CD4-positive, alpha-beta T cell treated with Interferon gamma for 1 hour (primary cell): ENCODE data around the gene HPCAL1.

Experiments used
- DNase-seq: peaks from one replicate; pipeline ENCODE4 v3.0.0-alpha.2; 2020

The HPCAL1 gene

DNA sequence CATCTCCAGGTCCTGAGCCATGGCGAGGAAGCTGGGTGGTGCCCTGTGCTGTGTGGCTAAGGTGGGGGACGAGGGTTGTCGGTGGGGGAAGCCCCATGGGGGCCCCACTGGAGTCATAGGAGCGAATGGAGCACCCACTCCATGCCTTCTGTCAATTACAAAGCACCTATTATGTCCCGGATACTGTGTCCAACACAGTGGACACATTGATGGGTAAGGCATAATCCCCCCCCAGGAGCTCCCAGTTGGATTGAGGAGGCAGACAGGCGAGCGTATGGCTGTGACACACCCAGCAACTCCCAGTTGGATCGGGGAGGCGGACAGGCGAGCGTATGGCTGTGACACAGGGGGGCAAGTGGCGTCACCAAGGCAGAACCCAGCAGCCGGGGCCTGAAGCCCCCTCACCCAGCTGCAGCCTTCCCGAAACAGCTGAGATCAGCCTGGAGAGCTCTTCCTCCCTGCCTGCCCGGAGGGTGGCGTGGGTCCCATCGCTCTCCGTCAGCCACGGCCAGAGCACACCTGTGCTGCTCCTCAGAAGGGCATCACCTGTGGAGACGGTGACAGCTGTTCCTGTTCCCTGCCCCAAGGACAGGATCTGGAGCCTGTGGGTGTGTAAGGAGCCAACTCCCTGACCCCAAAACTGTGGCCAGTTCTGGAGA is 69.6 kb downstream of the HPCAL1 start:
- DNase-seq, result no peak

DNA sequence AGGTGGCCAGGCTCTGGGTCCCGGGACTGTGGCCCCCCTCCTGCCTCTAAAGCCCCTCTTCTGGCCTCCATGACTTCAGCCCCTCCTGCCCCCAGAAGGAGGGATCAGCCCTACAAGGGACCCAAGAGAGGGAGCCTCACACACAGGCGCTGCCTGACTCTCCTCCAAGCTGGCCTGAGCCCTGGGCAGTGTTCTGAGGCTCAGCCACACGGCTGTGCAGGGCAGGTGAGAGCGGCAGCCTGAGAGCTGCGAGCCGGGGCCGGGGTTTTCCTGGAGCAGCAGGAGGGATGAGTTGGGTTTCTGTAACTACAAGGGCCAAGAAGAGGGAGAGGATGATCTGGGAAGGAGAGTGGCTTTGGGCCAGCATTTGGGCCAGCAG is 70.1 kb downstream of the HPCAL1 start:
- DNase-seq, result no peak

DNA sequence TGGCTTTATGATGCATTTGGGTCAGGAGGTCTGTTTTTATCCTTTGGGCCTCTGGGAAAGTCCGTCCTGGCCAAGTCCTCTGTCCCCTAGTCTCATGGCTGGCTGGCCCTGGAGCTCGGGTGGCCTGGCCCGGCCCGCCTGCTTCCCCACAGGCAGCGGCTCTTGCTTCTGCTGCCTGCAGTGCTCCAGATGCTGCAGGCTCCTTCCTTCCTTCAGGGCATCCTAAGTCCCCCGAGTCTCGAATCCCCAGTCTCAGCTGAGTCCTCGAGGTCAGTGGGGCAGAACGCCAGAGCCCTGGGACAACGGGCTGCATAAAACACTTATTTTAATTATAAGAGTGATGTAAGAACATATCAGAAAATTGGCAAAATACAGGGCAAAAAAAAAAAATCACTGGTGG is 71.2 kb downstream of the HPCAL1 start:
- no peak for DNase-seq

DNA sequence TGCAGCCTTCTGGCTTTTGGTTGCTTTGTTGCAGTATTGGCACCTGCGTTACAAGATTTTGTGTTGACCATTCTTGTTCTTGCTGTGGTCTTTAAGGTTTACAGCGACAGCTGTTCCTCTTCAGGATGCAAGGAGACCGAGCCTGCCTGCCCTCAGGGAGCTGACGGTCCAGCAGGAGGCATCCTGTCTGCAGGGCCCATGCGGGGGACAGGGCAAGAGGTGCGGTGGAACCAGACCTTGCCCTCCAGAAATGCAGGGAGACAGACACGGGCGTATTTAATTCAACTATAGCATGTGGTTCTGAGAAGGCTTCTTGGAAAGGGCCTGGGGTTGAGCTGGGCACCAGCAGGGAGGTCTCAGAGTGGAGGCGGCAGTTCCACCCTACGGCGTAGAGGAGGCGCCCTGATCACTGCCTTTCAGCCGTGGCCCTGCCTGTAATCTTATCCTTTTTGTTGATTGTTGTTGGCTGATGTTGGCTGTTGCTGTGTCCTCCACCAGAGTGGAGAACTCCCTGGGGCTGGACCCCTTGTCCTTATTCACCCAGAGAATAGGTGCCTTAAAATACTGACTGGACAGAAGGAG is 71.7 kb downstream of the HPCAL1 start:
- no peak for DNase-seq

DNA sequence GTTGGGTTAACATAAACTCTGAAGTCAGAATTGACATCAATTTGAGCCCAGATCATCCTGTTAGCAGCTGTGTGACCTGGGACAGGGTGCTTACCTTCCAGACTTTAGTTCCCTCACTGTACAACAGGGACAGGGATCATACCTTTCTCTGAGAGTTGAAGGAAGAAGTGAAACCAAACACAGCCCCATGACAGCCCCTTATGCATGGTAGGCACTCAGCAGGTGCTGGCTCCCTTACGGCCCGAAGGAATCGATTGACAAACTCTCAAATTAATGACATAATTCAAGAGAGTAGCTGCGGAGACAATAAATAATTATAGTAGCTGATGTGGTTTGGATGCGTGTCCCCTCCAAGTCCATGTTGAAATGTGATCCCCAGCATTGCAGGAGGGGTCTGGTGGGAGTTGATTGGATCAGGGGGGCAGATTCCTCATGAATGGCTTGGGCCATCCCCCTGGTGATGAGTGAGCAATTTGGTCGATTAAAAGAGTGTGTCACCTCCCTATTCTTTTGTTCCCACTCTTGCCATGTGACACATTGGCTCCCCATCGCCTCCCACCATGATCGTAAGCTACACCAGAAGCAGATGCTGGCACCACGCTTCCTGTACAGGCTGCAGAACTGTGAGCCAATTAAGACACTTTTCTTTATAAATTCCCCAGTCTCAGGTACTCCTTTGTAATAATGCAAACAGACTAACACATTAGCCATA is 73.0 kb downstream of the HPCAL1 start:
- DNase-seq, result no peak

DNA sequence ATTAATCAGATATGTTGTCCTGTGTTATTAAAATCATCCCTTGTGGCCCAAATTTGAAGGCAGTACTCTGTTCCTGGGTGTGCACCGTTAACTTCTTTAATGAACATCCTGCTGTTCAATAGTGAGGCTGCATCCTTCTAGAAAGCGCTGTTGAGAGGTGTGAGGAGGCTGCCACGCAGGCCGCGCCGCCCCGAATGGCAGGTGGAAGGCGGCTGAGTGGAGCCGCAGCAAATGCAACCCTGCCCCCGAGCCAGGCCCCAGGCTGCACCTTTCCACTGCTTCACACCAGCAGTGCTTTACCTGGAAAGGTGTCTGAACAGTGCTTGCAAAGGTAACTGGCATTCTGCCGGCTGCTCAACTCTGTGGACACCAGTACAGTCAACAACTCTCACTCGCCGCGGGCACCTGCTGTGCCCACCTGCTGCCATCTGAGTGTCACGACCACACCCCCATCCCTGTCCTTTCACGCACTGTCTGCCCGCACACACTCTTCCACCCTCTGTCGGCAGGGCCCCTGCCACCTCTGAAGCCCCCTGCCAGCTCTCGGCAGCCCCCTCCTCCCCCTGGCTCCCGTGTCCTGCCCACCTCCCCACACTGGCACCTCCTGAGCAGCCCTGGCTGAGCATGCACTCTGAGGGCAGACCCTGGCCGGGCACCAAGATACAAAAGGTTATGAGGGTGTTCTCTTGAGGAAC is 74.5 kb downstream of the HPCAL1 start:
- DNase-seq, result no peak

DNA sequence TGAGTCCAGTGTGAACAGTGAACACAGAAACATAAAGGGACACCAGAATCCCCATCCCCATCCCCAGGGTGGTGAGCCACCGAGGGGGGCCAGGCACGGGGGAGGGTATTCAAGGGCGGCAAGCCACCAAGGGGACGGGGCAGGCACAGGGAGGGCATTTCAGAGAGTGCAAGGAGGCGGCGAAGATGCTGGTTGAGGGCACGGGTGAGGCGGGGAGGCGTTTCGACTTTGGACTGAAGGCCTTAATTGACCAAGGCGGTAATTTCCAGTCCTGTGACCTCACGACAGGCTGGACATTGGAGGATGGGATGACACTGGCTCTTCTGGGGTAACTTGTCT is 75.0 kb downstream of the HPCAL1 start:
- no peak for DNase-seq

DNA sequence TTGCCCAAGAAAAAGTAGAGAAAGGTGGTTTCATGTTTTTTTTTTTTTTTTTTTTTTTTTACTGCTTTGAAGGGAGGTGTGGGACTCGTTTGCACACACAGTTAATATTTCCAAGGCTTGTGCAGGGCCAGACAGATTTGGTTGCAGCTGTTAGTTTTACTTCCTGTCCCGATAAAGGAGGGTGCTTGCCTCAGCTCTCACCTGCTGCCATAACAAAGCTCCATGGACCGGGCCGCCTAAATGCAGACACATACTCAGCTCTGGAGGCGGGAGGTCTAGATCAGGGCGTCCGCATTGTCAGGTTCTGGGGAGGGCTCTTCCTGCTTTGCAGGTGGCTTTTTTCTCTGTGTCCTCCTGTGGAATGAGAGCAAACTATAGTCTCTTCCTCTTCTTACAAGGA is 75.5 kb downstream of the HPCAL1 start:
- peak; percentile 58 for DNase-seq

DNA sequence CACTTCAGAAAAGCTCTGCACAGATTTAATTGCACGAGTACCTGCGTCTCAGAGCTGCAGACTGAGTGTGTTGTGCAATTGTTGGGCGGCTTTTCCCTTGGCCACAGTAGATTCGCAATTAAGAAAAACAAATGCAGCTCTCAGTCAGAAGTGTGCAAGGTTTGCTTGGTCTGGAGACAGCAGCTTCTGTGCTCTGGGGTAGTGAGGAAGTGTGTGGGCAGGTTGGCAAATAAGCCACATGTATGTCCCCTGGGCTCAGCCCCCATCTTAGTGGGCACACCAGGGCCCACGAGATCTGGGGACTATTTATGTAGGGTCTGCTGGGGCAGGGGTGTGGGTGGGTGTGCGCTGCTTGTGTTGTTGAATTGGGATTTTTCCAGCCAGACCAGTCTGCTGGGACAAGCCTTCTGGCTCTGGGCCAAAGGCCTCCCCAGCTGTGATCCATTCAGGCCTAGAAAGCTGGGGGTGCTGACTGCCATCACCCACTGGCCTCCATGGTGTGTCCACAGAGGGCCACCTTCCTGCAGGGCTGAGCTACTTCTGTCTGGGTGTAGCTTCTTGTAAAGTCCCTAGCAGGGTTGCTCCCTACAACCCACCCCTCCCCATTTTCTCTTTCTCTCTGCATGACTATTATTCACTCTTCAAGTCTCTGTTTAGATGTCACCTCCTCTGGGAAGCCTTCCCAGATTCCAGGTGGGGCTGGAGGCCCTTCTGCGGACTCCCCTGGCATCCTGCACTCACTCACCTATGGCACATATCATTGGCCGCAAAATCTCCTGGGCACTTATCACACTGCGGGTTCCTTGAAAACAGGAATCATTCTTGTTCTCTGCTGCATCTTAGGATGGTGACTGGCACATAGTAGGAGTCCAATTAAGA is 77.6 kb downstream of the HPCAL1 start:
- DNase-seq, result no peak

DNA sequence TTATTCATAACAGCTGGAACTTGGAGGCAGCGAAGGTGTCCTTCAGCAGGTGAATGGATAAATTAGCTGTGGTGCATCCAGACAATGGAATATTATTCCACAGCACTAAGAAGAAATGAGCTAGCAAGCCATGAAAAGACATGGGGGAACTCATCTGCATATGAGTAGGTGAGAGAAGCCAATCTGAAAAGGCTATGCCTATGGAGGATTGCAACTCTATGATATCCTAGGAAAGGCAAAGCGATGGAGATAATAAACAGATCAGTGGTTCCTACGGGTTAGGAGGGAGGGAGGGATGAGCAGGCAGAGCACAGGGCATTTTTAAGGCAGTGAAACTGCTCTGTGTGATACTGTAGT is 79.3 kb downstream of the HPCAL1 start:
- DNase-seq, result no peak

DNA sequence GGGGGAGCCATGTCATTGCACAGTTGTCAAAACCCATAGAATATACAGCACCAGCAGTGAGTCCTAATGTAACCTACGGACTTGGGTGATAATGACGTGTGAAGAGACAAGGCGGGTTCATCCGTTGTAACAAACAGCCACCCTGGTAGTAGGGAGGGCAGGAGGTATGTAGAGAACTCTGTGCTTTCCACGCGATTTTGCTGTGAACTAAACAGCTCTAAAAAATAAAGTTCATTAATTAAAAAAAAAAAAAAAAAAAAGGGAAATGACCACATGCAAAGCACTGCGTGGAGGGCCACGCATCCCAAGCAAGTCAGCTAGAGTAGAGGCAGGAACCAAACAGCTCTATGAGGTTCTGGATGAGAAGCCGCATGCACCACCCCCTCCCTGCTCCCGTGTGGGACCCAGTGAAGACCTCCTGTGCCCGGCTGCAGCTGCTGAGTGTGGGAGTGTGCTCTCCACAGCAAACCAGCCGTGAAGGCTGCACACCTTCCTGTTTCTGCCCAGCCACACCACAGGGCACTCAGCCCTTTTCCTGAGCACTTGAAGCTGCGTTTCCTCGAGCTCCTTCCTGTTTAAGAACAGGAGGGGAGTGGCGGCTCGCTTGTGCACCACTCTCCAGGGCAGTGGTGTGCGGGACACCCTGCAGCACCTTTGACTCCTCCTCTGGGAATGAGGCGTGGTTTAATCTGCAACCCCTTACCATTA is 79.8 kb downstream of the HPCAL1 start:
- DNase-seq, result peak; percentile 51

DNA sequence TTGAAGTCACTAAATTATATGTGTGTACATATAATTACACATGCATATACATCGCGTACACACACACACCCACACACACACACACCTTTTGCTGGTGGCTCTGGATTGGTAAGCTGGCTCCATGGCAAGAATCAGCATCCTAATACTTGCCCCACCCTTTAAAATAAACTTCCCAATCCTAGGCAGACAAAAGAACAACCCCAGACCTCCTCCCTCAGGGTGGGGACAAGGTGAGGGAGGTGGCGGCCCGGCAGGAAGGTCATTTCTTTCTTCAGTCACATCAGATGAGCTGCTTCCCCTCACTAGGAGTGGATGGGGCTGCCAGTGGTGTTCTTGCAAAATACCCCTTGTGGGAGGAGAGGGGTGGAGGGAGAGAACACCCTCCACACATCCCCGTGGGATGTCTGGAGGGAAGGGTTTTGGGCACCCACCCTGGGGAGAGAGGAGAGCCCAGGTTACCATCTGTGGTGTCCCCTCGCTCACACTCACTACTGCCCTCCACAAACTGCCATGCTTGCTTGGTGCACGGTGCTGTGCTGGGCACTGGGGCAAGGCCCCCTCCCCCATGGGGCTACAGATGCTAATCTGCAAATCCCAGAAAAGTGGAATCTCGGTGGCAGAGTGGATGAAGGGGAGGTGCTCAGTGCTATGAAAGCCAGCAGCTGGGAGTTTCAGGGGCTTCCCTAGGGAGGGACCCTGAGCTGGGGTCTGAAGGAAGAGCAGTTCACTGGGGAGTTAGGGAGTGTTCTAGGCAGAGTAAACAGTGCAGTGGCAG is 81.4 kb downstream of the HPCAL1 start:
- no peak for DNase-seq

DNA sequence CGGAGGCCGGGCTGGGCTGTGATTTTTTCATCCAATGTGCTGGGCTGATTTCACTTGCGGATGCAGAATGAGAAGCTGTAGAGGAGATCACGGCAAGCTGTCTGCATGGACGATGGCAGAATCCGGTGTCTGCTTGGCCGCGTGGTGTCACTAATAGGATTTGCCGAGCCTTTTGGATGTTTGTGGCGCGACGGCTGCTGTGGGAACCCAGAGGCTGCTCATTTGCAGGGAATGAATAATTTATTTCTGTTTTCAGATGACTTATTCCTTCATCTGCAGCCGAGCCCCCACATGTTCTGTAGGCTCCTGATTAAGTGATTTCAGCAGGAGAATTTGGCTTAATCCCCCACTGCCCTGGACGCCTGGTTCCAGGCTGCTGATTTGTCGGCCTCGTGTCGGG is 82.8 kb downstream of the HPCAL1 start:
- DNase-seq, result no peak

DNA sequence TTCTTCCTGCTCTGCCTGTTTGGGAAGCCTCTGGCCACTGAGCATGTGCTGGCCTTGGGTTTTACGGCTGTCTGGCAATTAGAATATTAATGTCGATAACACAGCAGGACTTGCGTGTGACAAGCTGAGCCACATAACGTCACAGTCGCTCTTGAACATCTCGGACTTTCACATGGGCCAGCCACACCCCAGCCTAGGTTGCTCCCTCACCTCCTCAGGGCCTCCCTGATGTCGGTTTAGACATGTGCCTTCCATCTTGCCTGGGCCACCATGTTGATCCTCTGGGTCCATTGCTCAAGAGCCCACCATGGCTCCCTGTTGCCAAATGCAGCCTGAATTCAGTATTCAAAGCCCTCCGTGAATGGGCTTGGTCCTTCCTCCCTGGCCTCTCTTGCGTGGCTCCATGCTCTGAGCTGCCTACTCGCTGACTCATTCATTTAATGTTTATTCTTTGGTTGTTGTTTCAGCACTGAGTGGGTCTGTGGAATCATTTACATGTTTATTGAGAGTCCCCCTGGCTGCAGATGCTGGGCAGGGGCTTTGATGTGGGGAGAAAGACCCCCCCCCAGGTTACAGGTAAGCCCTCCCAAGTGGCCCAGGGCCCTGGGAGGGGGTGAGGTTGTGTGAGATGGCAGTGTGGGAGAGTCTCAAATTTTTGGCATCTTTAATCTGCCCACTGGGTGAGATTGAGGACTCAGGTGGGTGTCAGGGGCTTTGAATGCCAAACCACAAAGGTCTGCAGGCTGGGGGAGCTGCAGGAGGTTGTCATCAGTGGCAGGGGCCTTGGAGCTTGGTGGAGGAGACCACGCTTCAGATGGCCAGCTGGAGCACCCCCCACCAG is 83.4 kb downstream of the HPCAL1 start:
- no peak for DNase-seq

DNA sequence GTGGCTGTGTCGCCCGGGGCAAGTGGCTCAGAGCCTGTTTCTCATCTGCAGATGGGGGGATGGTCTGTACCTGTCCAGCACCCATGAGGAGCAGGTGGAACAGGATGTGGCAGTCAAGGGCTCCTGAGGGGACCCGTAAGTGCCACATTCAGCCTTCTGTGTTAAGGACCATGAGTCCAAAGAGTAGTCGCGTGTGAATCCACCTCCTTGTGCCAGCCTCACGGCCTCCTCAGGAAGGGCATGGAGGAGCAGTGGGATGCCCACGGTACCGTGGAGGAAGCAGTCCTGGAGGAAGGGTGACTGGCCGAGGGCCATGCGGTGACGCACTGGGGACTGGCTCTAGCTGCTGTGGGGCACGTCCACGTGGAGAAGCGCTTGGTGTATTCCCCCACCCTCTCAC is 84.3 kb downstream of the HPCAL1 start:
- no peak for DNase-seq

DNA sequence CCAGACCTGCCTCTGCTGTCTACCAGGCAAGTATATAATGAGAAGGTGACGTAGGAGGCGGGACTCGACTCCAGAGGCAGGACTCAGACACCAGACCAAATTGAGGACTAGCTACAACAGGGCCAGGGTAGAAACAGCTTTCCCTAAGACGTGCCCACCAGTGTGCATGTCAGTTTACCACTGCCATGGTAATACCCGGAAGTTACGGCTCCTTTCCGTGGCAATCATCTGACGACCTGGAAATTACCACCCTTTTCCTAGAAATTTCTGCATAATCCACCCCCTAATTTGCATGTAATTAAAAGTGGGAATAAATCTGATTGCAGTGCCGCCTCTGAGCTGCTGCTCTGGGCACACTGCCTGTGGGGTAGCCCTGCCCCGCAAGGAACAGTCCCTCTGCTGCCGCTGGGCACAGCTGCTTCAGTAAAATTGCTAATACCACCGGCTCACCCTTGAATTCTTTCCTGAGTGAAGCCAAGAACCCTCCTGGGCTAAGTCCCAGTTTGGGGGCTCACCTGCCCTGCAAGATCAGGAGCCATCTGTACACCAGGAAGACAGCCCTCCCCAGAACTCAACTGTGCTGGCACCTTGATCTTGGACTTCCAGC is 86.4 kb downstream of the HPCAL1 start:
- DNase-seq, result no peak

DNA sequence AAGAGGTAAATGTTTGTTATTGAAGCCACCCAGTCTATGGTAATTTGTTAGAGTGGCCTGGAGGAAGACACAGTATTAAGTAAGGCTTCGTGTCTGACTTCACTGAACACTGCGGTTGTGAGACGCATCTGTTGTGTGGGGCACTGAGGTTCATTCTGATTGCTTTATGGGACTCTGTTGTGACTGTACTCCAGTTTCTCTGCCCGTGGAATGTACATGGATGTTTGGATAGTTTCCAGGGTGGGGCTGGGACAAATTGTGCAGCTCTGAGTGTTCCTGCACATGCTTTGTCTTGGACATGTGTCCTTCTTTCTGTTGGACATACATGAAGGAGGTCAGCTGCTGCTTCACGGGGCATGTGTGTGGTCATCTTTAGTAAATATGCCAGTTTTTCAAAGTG is 86.9 kb downstream of the HPCAL1 start:
- no peak for DNase-seq

DNA sequence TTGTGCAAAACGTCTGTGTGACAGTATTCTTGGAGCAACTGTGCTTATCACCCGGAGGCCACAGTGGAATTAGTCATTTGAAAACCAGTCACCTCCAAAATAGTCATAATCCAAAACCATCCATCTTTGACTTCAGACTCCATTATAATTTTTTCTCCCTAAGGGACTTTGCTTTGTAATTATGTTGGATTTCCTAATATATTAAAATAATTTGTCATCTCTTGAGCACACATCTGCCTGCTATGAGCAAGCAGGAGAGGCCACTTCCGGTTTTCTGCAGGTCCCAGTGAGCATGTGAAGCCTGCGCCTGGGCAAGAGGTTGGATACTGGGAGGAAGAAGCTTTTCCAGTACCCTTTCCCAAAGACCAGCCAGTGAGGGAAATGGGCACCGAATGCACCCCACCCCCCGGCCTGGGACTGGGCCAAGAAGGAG is 87.7 kb downstream of the HPCAL1 start:
- DNase-seq, result no peak

DNA sequence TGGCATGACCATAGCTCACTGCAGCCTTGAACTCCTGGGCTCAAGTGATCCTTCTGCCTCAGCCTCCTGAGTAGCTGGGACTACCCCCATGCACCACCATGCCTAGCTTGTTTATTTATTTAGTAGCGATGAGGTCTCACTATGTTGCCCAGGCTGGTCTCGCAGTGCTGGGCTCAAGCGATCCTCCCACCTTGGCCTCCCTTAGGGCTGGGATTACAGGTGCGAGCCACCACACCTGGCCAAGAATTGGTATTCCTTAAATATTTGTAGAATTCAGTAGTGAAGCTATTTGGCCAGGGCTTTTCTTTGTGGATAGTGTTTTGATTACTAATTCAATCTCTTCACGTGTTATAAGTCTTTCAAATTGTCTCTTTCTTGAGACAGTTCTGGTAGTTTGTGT is 89.4 kb downstream of the HPCAL1 start:
- no peak for DNase-seq

DNA sequence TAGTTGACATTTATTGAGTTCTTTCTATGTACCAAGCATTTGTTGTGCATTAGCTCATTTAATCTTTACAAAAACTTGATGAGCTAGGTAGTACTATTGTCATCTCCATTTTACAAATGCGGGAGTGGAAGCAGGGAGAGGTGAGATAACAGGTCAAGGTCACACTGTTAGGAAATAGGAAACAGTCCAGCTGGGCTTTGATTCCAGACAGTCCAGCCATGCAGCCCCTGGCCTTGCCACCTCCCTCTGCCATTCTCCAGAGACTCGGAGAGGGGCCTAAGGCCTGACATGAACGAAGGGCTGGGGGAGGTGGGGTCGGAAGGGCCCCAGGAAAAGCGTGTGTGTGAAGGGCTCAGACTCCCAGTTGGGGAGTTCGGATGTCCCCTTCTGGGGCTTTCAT is 89.8 kb downstream of the HPCAL1 start:
- no peak for DNase-seq
